Thyroid gland (tissue), 4 donors: ENCODE measurements around the gene PHTF2. TPM values are rescaled to one million over a fixed set of nuclear protein-coding genes. Genes with fewer than 3 reads are reported as not detected.

Experiments used
- DNase-seq, 2 donors: peaks; one replicate each; pipeline ENCODE4 v3.0.0-alpha.2; 2019
- H3K27ac ChIP-seq, 3 donors: fragments of 200-600 bp; sonication (generic); 1 replicate in 2 of 3; 2 replicates in 1 of 3; pipeline ENCODE4 v1.5.1; 2016 to 2019; ENCODE audit warnings: mild to moderate bottlenecking in 1 of 3, moderate library complexity in 1 of 3
- H3K27me3 ChIP-seq: fragments of 200-600 bp; sonication (generic); one replicate; pipeline ENCODE4 v1.5.1; 2019
- H3K36me3 ChIP-seq, 2 donors: fragments of 200-600 bp; sonication (generic); one replicate each; pipeline ENCODE4 v1.5.1; 2016 to 2019
- H3K4me1 ChIP-seq, 2 donors: fragments of 200-600 bp; sonication (generic); one replicate each; pipeline ENCODE4 v1.5.1; 2017 to 2019
- H3K4me3 ChIP-seq, 3 donors: fragments of 200-600 bp; sonication (generic); replicated peaks in 1 of 3; 1 replicate in 2 of 3; 2 replicates in 1 of 3; pipeline ENCODE4 v1.5.1; 2016; ENCODE audit warnings: mild to moderate bottlenecking in 1 of 3
- H3K9me3 ChIP-seq: fragments of 200-600 bp; sonication (generic); one replicate; pipeline ENCODE4 v1.5.1; 2017
- POLR2A ChIP-seq, 2 donors: fragments of 450-650 bp; IDR thresholded peaks; one replicate each; pipeline ENCODE4 v1.6.1; 2017; ENCODE audit warnings: antibody characterized with exemption in 2 of 2, mild to moderate bottlenecking in 2 of 2, moderate library complexity in 1 of 2
- WGBS, 2 donors: methylation state at CpG; one replicate each; pipeline ENCODE4 v1.1.5; 2017; 5-methylcytosine and 5-hydroxymethylcytosine counted together
- intact Hi-C: fragments of 100-400 bp; cut with DNase I; formaldehyde crosslinking; loops from one replicate; pipeline ENCODE4 v1.15.1; 2023
- total RNA-seq, 4 donors: library from RNA; depleted of rRNA; stranded (reverse); fragments of >200 nt; gene quantifications; one replicate each; pipeline ENCODE4 v1.2.3, GENCODE V29; 2016
- TF ChIP-seq, protein P1 (sequence below), 6 experiments: fragments of 200-600 bp in 3 of 6; fragments of 450-650 bp in 3 of 6; sonication (generic) in 3 of 6; IDR thresholded peaks; one replicate each; pipeline ENCODE4 v1.5.1; 2016 to 2019; ENCODE audit warnings: antibody characterized with exemption in 6 of 6, mild to moderate bottlenecking in 2 of 6, inconsistent platforms in 1 of 6, moderate library complexity in 1 of 6

The PHTF2 gene
- total RNA-seq, 4 donors from 2014 or later = 15.3 to 28.3 (median 25.3) TPM

DNA sequence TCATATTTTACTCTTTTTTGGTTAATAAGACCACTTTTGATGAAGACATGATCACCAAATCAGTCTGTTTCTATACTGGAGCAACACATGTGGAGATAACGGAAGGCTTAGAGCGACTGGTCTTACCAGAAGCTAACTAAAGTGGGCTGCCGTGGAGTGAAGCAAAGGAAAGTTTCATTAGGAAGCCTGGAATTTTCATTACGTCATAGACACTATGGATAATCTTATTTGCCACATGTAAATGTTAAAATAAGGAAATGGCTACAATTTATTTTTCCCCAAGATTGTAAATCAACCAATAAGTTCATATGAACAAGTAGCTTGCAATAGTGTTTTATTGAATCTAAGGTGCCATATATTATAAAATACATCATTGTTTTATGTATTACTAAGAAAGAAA, 185.4 kb downstream of the PHTF2 start:
- no peaks in the 10 kb centered on the region for H3K9me3 ChIP-seq
- DNase-seq = no peak
- 91 to 96% methylated on average over 4 of the region's 4 CpGs for WGBS, 2 donors
- intact Hi-C loops = no loop called here
- H3K27me3 ChIP-seq = no peaks in the 10 kb centered on the region
- no peaks in the 10 kb centered on the region for H3K36me3 ChIP-seq
- H3K4me3 ChIP-seq = no peak overlapping the region
- H3K27ac ChIP-seq = no peak overlapping the region
- H3K4me1 ChIP-seq = no peaks in the 10 kb centered on the region
- TF ChIP-seq, protein P1, sequence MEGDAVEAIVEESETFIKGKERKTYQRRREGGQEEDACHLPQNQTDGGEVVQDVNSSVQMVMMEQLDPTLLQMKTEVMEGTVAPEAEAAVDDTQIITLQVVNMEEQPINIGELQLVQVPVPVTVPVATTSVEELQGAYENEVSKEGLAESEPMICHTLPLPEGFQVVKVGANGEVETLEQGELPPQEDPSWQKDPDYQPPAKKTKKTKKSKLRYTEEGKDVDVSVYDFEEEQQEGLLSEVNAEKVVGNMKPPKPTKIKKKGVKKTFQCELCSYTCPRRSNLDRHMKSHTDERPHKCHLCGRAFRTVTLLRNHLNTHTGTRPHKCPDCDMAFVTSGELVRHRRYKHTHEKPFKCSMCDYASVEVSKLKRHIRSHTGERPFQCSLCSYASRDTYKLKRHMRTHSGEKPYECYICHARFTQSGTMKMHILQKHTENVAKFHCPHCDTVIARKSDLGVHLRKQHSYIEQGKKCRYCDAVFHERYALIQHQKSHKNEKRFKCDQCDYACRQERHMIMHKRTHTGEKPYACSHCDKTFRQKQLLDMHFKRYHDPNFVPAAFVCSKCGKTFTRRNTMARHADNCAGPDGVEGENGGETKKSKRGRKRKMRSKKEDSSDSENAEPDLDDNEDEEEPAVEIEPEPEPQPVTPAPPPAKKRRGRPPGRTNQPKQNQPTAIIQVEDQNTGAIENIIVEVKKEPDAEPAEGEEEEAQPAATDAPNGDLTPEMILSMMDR (IDR thresholded peaks at IDR 0.05) = no peak
- TF ChIP-seq POLR2A (IDR thresholded peaks at IDR 0.05) = no peak

DNA sequence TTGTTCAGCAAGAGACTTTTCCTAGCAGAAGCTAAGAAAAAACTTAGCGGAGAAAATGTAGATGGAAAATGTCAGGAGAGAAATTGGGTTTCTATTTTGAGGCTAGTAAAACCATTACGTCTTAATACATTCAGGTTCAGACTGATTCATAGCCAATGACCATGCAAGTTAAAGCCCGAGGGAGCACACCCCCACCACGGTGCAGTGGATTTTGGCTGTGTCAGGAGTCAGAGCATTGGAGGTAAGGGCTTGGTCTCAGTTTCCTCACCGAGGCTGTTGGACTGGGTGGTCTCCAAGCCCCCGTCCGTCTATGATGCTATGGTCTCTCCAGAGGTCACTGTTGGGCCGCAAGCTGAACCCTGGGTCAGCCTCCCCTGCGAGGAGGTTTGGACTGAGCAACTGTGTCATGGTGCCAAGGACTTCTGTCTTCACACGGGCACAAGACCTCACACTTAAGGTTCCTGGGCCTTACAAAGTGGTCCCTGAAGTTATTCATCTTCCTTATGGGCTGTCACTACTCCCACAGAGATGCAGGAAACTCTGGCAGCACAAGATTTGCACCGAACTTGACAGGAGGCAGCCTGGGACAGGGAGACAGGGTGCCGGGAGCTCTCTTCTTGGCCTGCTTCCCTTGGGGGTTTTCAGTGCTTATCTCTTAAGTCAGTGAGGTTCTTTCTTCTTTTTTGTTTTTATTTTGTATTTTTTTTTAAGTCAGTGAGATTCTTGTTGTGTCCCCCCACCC, 186.8 kb downstream of the PHTF2 start:
- intact Hi-C loops = no loop called here
- Histone ChIP-seq H3K4me3 (no peak overlapping the region), H3K27me3 (no peaks in the 10 kb centered on the region), H3K9me3 (no peaks in the 10 kb centered on the region), H3K27ac (no peak overlapping the region), H3K36me3 (no peaks in the 10 kb centered on the region), H3K4me1 (no peaks in the 10 kb centered on the region)
- no peak for TF ChIP-seq POLR2A (IDR thresholded peaks at IDR 0.05)
- TF ChIP-seq, protein P1 (IDR thresholded peaks at IDR 0.05) = no peak
- no peak for DNase-seq
- WGBS, 2 donors = 73 to 75% methylated on average over 7 to 8 of the region's 12 CpGs

DNA sequence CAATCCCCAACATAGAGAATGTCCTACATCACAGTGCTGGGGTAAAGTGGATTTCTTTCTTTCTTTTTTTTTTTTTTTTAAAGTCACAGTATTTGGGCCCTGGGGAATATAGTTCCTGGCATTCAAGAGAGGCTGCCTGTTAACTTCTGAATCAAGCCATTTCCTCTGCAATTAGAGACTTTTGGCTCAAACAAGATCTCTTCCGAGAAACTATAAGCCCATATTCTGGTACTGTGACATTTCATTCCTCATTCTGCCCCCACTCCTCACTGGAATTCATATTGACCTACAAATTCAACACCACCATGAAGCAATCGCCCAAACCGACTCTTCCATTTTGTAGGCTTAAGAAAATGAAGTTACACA, 187.4 kb downstream of the PHTF2 start:
- Histone ChIP-seq H3K4me3 (no peak overlapping the region), H3K27me3 (no peaks in the 10 kb centered on the region), H3K4me1 (no peaks in the 10 kb centered on the region), H3K27ac (no peak overlapping the region), H3K36me3 (no peaks in the 10 kb centered on the region), H3K9me3 (no peaks in the 10 kb centered on the region)
- 70 to 76% methylated on average over 3 of the region's 3 CpGs for WGBS, 2 donors
- DNase-seq = no peak
- TF ChIP-seq POLR2A (IDR thresholded peaks at IDR 0.05) = no peak
- TF ChIP-seq, protein P1 (IDR thresholded peaks at IDR 0.05) = no peak
- intact Hi-C loops = no loop called here

DNA sequence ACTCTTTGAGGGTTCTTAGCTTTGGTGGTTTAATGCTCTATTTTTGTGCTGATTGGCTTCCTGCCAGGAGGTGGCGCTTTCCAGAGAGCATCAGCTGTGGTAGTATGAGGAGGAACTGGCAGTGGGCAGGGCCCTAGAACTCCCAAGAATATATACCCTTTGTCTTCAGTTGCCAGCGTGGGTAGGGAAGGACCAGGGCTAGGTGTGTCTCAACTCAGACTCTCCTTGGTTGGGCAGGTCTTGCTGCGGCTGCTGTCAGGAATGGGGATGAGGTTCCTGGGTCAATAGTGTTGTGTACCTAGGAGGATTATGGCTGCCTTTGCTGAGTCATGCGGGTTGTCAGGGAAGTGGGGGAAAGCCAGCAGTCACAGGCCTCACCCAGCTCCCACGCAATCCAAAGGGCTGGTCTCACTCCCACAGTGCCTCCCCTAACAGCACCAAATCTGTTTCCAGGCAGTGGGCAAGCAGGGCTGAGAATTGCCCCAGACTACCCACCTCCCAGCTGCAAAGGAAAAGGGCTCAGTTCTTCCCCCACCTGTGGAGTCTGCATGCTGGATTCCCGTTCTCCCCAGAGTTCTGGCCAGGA, 191.5 kb downstream of the PHTF2 start:
- WGBS, 2 donors = 84 to 87% methylated on average over 6 of the region's 6 CpGs
- no peaks in the 10 kb centered on the region for H3K9me3 ChIP-seq
- H3K4me3 ChIP-seq = no peak overlapping the region
- no peaks in the 10 kb centered on the region for H3K4me1 ChIP-seq
- H3K27ac ChIP-seq = no peak overlapping the region
- TF ChIP-seq, protein P1 (IDR thresholded peaks at IDR 0.05) = no peak
- no peak for TF ChIP-seq POLR2A (IDR thresholded peaks at IDR 0.05)
- no peaks in the 10 kb centered on the region for H3K36me3 ChIP-seq
- intact Hi-C loops = no loop called here
- peak in 1 of 2 donors; percentile 5 for DNase-seq
- H3K27me3 ChIP-seq = no peaks in the 10 kb centered on the region

DNA sequence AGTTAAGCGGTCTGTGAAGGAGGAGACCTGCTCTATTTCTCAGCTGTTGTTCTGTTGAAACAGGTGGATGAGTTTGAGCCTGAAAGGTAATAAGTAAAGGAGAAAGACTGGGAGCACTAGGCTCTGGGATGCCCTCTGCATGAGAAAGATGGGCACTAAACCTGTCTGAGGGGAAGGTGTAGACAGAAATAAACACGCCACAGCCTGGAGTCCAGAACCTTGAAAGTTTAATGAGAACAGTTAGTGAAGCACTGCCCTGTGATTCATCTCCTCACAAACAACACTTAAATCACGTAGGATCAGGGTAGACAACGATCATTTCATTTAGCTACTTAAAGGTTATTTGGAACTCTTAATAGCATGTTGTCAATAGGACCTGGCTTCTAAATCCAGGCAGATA, 193.1 kb downstream of the PHTF2 start:
- intact Hi-C loops = no loop called here
- no peaks in the 10 kb centered on the region for H3K36me3 ChIP-seq
- H3K4me1 ChIP-seq = no peaks in the 10 kb centered on the region
- DNase-seq = no peak
- no peak overlapping the region for H3K4me3 ChIP-seq
- TF ChIP-seq POLR2A (IDR thresholded peaks at IDR 0.05) = no peak
- TF ChIP-seq, protein P1 (IDR thresholded peaks at IDR 0.05) = no peak
- H3K27me3 ChIP-seq = no peaks in the 10 kb centered on the region
- H3K27ac ChIP-seq = no peak overlapping the region
- no peaks in the 10 kb centered on the region for H3K9me3 ChIP-seq
- 90 to 92% methylated on average over 4 of the region's 4 CpGs for WGBS, 2 donors
